ENCODE data around the gene RAX2.

DNA sequence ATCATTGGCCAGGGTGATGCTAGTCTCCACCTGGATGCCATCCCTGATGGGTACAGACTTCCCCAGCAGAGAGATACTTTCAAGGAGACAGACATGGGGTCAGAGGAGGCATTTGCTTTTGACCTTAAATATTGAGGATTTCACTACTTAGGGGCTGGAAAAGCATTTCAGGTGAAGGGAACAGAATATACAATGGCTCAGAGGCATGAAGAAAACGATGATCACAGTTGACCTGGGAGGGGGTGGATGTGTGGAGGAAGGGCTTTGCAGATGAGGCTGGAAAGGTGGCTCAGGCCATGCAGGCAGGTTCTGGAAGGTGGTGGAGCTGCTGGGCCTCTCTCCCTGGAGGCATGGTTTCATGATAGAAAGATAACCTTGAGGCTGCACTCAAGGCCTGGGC lies 10.3 kb upstream of the RAX2 start:
- TF ChIP-seq, protein P1, sequence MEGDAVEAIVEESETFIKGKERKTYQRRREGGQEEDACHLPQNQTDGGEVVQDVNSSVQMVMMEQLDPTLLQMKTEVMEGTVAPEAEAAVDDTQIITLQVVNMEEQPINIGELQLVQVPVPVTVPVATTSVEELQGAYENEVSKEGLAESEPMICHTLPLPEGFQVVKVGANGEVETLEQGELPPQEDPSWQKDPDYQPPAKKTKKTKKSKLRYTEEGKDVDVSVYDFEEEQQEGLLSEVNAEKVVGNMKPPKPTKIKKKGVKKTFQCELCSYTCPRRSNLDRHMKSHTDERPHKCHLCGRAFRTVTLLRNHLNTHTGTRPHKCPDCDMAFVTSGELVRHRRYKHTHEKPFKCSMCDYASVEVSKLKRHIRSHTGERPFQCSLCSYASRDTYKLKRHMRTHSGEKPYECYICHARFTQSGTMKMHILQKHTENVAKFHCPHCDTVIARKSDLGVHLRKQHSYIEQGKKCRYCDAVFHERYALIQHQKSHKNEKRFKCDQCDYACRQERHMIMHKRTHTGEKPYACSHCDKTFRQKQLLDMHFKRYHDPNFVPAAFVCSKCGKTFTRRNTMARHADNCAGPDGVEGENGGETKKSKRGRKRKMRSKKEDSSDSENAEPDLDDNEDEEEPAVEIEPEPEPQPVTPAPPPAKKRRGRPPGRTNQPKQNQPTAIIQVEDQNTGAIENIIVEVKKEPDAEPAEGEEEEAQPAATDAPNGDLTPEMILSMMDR (IDR thresholded peaks at IDR 0.05), result no peak
- no peak for TF ChIP-seq POLR2A (IDR thresholded peaks at IDR 0.05)

Data from ovary (tissue), 3 donors.